ENCODE data around the gene NAP1L1. TPM values are rescaled to one million over a fixed set of nuclear protein-coding genes. Genes with fewer than 3 reads are reported as not detected.
A peak's percentile ranks its signal among the peaks of the same experiment; 100 is the strongest.

Gene NAP1L1
- total RNA-seq, 1 experiment from 2014 or later: 620 TPM

GRCh38 chr12:76080729-76081415 is 3.6 kb downstream of the NAP1L1 start:
- Histone ChIP-seq H3K27me3 (ENCODE audit: control insufficient read depth, insufficient read depth, low read length) (no peaks in the 10 kb centered on the region), H3K36me3 (ENCODE audit: control insufficient read depth, insufficient read depth, low read length) (peaks cover 12% of the 10 kb centered on the region; the same call in 1 of the 2 replicates), H3K4me3 (ENCODE audit: low read depth in 2 of 2, low read length in 2 of 2) (no peak overlapping the region), H3K9me3 (ENCODE audit: control insufficient read depth, insufficient read depth, low read depth, low read length) (no peaks in the 10 kb centered on the region), H3K27ac (ENCODE audit: low read length) (no peak overlapping the region; the same call in 1 of the 2 replicates), H3K4me1 (ENCODE audit: control insufficient read depth, insufficient read depth, low read length) (peaks cover 29% of the 10 kb centered on the region)
- peak; percentile 52 for TF ChIP-seq CTCF (IDR thresholded peaks at IDR 0.05)
- no peak for TF ChIP-seq POLR2AphosphoS5 (IDR thresholded peaks at IDR 0.05; ENCODE audit: low read depth, low read length)
- in situ Hi-C loops (cut with HindIII; ENCODE audit: low pct_unique_long_range_greater_than_20kb, low sequenced_read_pairs): no loop called here
- ChIA-PET CTCF (no interaction called here), POLR2A (interaction anchor here (0.6 kb wide), 1 partner anchor 30 kb away, joined by 4 read pairs; no protein-coding TSS in a partner anchor)
- intact Hi-C loops (cut with micrococcal nuclease; ENCODE audit: unreplicated experiment): loop anchor here (5.0 to 10.0 kb wide), 3 partner anchors 74 to 374 kb away; partner anchors contain the start of gene BBS10
- BruUV-seq (replicated peaks): no TSS peak
- no peak for ATAC-seq
- DNase-seq (ENCODE audit: low read depth, low spot score): no peak

- ATAC-seq: no peak
- Histone ChIP-seq H3K9me3 (ENCODE audit: control insufficient read depth, insufficient read depth, low read depth, low read length) (no peaks in the 10 kb centered on the region), H3K4me3 (ENCODE audit: low read depth in 2 of 2, low read length in 2 of 2) (no peak overlapping the region), H3K27ac (ENCODE audit: low read length) (no peak overlapping the region), H3K4me1 (ENCODE audit: control insufficient read depth, insufficient read depth, low read length) (peaks cover 22% of the 10 kb centered on the region), H3K36me3 (ENCODE audit: control insufficient read depth, insufficient read depth, low read length) (peaks cover 12% of the 10 kb centered on the region; the same call in 1 of the 2 replicates), H3K27me3 (ENCODE audit: control insufficient read depth, insufficient read depth, low read length) (no peaks in the 10 kb centered on the region)
- ChIA-PET POLR2A (interaction anchor here (0.9 kb wide), 1 partner anchor 49 kb away, joined by 3 read pairs; the partner anchor contains the start of gene PHLDA1), CTCF (no interaction called here)
- intact Hi-C loops (cut with micrococcal nuclease; ENCODE audit: unreplicated experiment): loop anchor here (5.0 to 10.0 kb wide), 3 partner anchors 75 to 375 kb away; partner anchors contain the start of gene BBS10
- no TSS peak for BruUV-seq (replicated peaks)
- no peak for TF ChIP-seq CTCF (IDR thresholded peaks at IDR 0.05)
- TF ChIP-seq POLR2AphosphoS5 (IDR thresholded peaks at IDR 0.05; ENCODE audit: low read depth, low read length): peak; percentile 29; the same call in 1 of the 2 replicates
- no peak for DNase-seq (ENCODE audit: low read depth, low spot score)
- in situ Hi-C loops (cut with HindIII; ENCODE audit: low pct_unique_long_range_greater_than_20kb, low sequenced_read_pairs): no loop called here
These were observed 4.3 kb downstream of the NAP1L1 start for GRCh38 chr12:76080017-76080728.

GRCh38 chr12:76078748-76079147 is 5.7 kb downstream of the NAP1L1 start:
- TF ChIP-seq CTCF (IDR thresholded peaks at IDR 0.05) (no peak), TCF7L2 (IDR thresholded peaks at IDR 0.05; ENCODE audit: low read depth, low read length) (no peak), POLR2AphosphoS5 (IDR thresholded peaks at IDR 0.05; ENCODE audit: low read depth, low read length) (no peak; the same call in 1 of the 2 replicates), SIN3A (IDR thresholded peaks at IDR 0.05; ENCODE audit: borderline replicate concordance, insufficient read depth, low read depth, low read length) (no peak), REST (IDR thresholded peaks at IDR 0.05; ENCODE audit: insufficient read depth in 1 of 2, low read depth in 2 of 2, low read length in 1 of 2) (no peak)
- no peak for ATAC-seq
- Histone ChIP-seq H3K9me3 (ENCODE audit: control insufficient read depth, insufficient read depth, low read depth, low read length) (no peaks in the 10 kb centered on the region), H3K27ac (ENCODE audit: low read length) (no peak overlapping the region), H3K4me1 (ENCODE audit: control insufficient read depth, insufficient read depth, low read length) (peaks cover 21% of the 10 kb centered on the region), H3K27me3 (ENCODE audit: control insufficient read depth, insufficient read depth, low read length) (no peaks in the 10 kb centered on the region), H3K36me3 (ENCODE audit: control insufficient read depth, insufficient read depth, low read length) (peaks cover 17% of the 10 kb centered on the region; the same call in 1 of the 2 replicates), H3K4me3 (ENCODE audit: low read depth in 2 of 2, low read length in 2 of 2) (no peak overlapping the region)
- no TSS peak for BruUV-seq (replicated peaks)
- in situ Hi-C loops (cut with HindIII; ENCODE audit: low pct_unique_long_range_greater_than_20kb, low sequenced_read_pairs) (no loop called here), intact Hi-C loops (cut with micrococcal nuclease; ENCODE audit: unreplicated experiment) (no loop called here)
- POLR2A ChIA-PET: interaction anchor here (0.6 kb wide), 1 partner anchor 9 kb away, joined by 5 read pairs; no protein-coding TSS in a partner anchor
- DNase-seq (ENCODE audit: low read depth, low spot score): no peak
- CTCF ChIA-PET: no interaction called here

Data from Panc1 (cell line).